ENCODE data around the gene SH3BP5L. TPM values are rescaled to one million over a fixed set of nuclear protein-coding genes. Genes with fewer than 3 reads are reported as not detected.

SH3BP5L gene
- total RNA-seq, 3 donors from 2014 or later = 11.5 to 18.9 (median 13.4) TPM

DNA sequence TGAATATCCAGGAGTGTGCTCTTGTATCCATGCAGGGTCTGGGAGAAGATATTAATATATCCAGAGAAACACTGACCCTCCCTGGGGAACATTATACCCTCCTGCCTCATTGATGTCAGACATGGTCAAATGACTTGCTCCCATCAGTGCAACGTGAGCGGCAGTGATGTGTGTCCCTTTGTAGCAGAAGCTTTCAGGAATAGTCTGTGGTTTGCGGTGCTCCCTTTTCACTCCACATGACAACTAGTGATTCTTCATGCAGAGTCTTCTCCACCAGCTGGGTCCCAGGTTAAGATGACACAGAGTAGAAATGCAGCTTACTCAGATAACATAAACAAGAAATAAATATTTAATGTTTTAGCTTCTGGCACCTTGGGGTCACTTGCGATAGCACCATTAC lies 38.3 kb downstream of the SH3BP5L start:
- no peaks in the 10 kb centered on the region for H3K4me1 ChIP-seq
- H3K27ac ChIP-seq = no peak overlapping the region
- intact Hi-C loops (cut with DNase I; ENCODE audit: low total_unique reads) = no loop called here
- H3K36me3 ChIP-seq = no peaks in the 10 kb centered on the region
- H3K4me3 ChIP-seq = no peak overlapping the region
- DNase-seq (ENCODE audit: low spot score in 2 of 2) = no peak
- TF ChIP-seq POLR2A (IDR thresholded peaks at IDR 0.05) = no peak
- TF ChIP-seq POLR2AphosphoS5 (IDR thresholded peaks at IDR 0.05) = no peak
- TF ChIP-seq, protein P1, sequence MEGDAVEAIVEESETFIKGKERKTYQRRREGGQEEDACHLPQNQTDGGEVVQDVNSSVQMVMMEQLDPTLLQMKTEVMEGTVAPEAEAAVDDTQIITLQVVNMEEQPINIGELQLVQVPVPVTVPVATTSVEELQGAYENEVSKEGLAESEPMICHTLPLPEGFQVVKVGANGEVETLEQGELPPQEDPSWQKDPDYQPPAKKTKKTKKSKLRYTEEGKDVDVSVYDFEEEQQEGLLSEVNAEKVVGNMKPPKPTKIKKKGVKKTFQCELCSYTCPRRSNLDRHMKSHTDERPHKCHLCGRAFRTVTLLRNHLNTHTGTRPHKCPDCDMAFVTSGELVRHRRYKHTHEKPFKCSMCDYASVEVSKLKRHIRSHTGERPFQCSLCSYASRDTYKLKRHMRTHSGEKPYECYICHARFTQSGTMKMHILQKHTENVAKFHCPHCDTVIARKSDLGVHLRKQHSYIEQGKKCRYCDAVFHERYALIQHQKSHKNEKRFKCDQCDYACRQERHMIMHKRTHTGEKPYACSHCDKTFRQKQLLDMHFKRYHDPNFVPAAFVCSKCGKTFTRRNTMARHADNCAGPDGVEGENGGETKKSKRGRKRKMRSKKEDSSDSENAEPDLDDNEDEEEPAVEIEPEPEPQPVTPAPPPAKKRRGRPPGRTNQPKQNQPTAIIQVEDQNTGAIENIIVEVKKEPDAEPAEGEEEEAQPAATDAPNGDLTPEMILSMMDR (IDR thresholded peaks at IDR 0.05) = no peak
- peaks cover 0 to under 1% of the 10 kb centered on the region in 2 donors for H3K27me3 ChIP-seq
- H3K9me3 ChIP-seq = no peaks in the 10 kb centered on the region

DNA sequence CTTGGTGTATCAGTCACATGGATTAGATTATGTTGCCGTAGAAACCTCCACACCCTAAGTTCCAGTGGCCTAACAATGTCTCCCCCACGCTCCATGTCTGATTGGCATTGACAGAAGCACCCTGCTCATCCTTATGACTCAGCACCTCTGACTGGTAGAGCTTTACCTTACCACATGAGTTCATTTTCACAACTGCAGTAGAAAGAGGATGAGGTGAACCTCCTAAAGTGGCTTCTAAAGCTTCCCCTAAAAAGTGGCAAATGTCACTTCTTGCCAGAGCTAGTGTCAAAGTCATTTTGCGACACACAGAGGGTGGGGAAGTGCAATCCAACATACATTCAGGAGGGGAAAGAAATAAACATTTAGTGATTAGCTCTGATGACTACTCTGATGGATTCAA lies 39.6 kb downstream of the SH3BP5L start:
- H3K27ac ChIP-seq = no peak overlapping the region

DNA sequence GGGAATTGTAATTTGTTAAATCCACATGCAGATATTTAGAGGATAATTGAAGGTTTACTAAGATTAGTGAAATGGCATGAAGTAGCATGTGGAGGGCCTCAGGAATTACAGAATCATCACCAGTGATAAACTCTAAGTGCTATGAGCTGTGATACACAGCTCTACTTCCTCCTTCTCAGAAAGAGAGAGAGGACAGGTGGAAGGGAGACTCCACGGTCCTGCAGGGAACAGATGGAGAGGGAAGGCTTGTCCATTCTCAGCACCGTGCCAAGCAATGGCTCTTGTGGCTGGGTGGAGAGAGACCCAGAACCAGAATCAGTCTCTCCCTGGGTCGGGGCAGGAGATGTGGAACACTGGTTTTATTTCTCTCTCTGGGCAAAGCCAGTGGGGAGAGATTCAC lies 42.3 kb downstream of the SH3BP5L start:
- H3K27ac ChIP-seq = no peak overlapping the region

More for the DNA sequence above, 39.6 kb downstream of the SH3BP5L start:
- TF ChIP-seq, protein P1 (IDR thresholded peaks at IDR 0.05) = no peak
- no peak for TF ChIP-seq POLR2AphosphoS5 (IDR thresholded peaks at IDR 0.05)
- TF ChIP-seq POLR2A (IDR thresholded peaks at IDR 0.05) = no peak
- Histone ChIP-seq H3K4me3 (no peak overlapping the region), H3K36me3 (no peaks in the 10 kb centered on the region), H3K27me3 (peaks cover 0 to 3% of the 10 kb centered on the region in 2 donors), H3K9me3 (no peaks in the 10 kb centered on the region), H3K4me1 (no peaks in the 10 kb centered on the region)
- no peak for DNase-seq (ENCODE audit: low spot score in 2 of 2)
- intact Hi-C loops (cut with DNase I; ENCODE audit: low total_unique reads) = no loop called here

DNA sequence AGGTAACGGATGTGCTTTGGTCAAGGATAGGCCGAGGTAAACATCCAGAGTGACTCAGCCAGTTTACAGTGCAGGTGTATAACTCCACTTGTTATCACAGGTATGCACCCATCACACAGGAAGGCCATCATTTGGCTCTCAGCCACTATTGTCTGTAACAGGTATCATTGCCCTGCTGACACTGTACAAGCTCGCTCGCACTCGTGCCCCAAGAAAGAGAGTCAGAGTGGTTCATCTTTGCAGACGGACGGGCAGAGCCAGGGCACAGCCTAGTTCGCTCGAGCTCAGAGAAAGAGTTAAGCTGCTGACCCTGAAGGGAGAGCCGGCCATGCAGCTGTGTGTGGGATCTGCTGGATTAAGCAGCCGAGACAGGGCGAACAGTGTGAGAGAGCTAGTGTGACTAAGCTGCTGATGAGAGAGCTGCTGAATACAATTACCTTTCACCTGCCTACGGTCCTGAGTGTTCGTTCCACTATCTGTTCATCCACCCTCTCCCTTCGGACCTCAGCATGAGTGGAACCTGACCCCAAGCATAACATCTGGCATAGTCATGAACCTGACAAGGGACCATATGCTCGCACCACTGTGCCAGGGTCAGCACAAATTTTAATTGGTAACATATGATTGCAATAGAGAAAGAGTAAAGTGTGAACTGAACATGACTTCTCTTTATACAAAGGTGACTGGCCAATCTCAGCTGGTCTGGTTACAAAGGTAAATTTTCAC lies 43.1 kb downstream of the SH3BP5L start:
- intact Hi-C loops (cut with DNase I; ENCODE audit: low total_unique reads) = no loop called here
- TF ChIP-seq POLR2A (IDR thresholded peaks at IDR 0.05) = no peak
- TF ChIP-seq POLR2AphosphoS5 (IDR thresholded peaks at IDR 0.05) = no peak
- TF ChIP-seq, protein P1 (IDR thresholded peaks at IDR 0.05) = no peak
- peaks cover 0 to 3% of the 10 kb centered on the region in 2 donors for H3K27me3 ChIP-seq

More for the DNA sequence above, 42.3 kb downstream of the SH3BP5L start:
- Histone ChIP-seq H3K27me3 (peaks cover 0 to 3% of the 10 kb centered on the region in 2 donors), H3K4me3 (no peak overlapping the region), H3K36me3 (no peaks in the 10 kb centered on the region), H3K4me1 (no peaks in the 10 kb centered on the region), H3K9me3 (no peaks in the 10 kb centered on the region)
- TF ChIP-seq, protein P1 (IDR thresholded peaks at IDR 0.05) = no peak
- TF ChIP-seq POLR2A (IDR thresholded peaks at IDR 0.05) = no peak
- TF ChIP-seq POLR2AphosphoS5 (IDR thresholded peaks at IDR 0.05) = no peak
- no peak for DNase-seq (ENCODE audit: low spot score in 2 of 2)
- intact Hi-C loops (cut with DNase I; ENCODE audit: low total_unique reads) = no loop called here

DNA sequence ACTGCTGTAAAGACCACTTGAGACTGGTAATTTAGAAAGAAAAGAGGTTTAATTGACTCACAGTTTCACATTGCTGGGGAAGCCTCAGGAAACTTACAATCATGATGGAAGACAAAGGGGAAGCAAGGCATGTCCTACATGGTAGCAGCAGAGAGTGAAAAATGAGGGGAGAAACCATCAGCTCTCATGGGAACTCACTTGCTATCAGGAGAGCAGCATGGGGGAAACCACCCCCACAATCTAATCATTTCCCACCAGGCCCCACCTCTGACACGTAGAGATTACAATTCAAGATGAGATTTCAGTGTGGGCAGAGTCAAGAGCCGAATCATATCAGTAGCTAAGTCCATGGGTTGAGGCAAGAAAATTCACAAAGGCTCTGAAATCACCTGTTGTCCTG lies 46.4 kb downstream of the SH3BP5L start:
- intact Hi-C loops (cut with DNase I; ENCODE audit: low total_unique reads) = no loop called here
- TF ChIP-seq POLR2AphosphoS5 (IDR thresholded peaks at IDR 0.05) = no peak
- no peak for TF ChIP-seq POLR2A (IDR thresholded peaks at IDR 0.05)
- TF ChIP-seq, protein P1 (IDR thresholded peaks at IDR 0.05) = no peak

More for the DNA sequence above, 43.1 kb downstream of the SH3BP5L start:
- Histone ChIP-seq H3K9me3 (peaks cover 1 to 2% of the 10 kb centered on the region in 2 donors), H3K27ac (no peak overlapping the region), H3K4me1 (no peaks in the 10 kb centered on the region), H3K4me3 (no peak overlapping the region), H3K36me3 (no peaks in the 10 kb centered on the region)
- no peak for DNase-seq (ENCODE audit: low spot score in 2 of 2)

More for the DNA sequence above, 46.4 kb downstream of the SH3BP5L start:
- peaks cover 0 to 3% of the 10 kb centered on the region in 2 donors for H3K27me3 ChIP-seq
- no peaks in the 10 kb centered on the region for H3K4me1 ChIP-seq
- H3K4me3 ChIP-seq = no peak overlapping the region
- DNase-seq (ENCODE audit: low spot score in 2 of 2) = no peak
- peaks cover 6 to 17% of the 10 kb centered on the region in 2 donors for H3K9me3 ChIP-seq
- H3K27ac ChIP-seq = no peak overlapping the region
- H3K36me3 ChIP-seq = no peaks in the 10 kb centered on the region

Data from breast epithelium (tissue), 4 donors.